ENCODE measurements around the gene EDN2.
A peak's percentile ranks its signal among the peaks of the same experiment; 100 is the strongest.

EDN2 gene

GRCh38 chr1:41497056-41497440 is 12.6 kb upstream of the EDN2 start:
- peak overlapping the region; percentile 93 for H3K27ac ChIP-seq
- ChIA-PET POLR2A (ENCODE audit: low non-redundant PET) (no interaction called here), CTCF (no interaction called here)
- DNase-seq (ENCODE audit: low spot score): no peak
- TF ChIP-seq CTCF (conservative IDR thresholded peaks at IDR 0.05; ENCODE audit: low read depth): no peak

GRCh38 chr1:41496080-41497055 is 11.9 kb upstream of the EDN2 start:
- ChIA-PET POLR2A (ENCODE audit: low non-redundant PET) (no interaction called here), CTCF (interaction anchor here (1.2 kb wide), 1 partner anchor 63 kb away, joined by 3 read pairs; no protein-coding TSS in a partner anchor)
- TF ChIP-seq CTCF (conservative IDR thresholded peaks at IDR 0.05; ENCODE audit: low read depth): no peak
- peak; percentile 75 for DNase-seq (ENCODE audit: low spot score)
- H3K27ac ChIP-seq: peak overlapping the region; percentile 93

- no peak for DNase-seq (ENCODE audit: low spot score)
- H3K27ac ChIP-seq: peak overlapping the region; percentile 93
- no peak for TF ChIP-seq CTCF (conservative IDR thresholded peaks at IDR 0.05; ENCODE audit: low read depth)
- ChIA-PET POLR2A (ENCODE audit: low non-redundant PET) (no interaction called here), CTCF (interaction anchor here (0.6 to 1.2 kb wide), 5 partner anchors 11 to 62 kb away, joined by 3 to 6 read pairs (median 4); partner anchors contain the start of gene EDN2)
Observed at GRCh38 chr1:41495210-41495948, 10.9 kb upstream of the EDN2 start.

- no peak for TF ChIP-seq CTCF (conservative IDR thresholded peaks at IDR 0.05; ENCODE audit: low read depth)
- CTCF ChIA-PET: interaction anchor here (0.7 to 0.9 kb wide), 3 partner anchors 10 to 31 kb away, joined by 3 to 6 read pairs (median 4); partner anchors contain the start of gene EDN2
- peak overlapping the region; percentile 93 for H3K27ac ChIP-seq
- POLR2A ChIA-PET (ENCODE audit: low non-redundant PET): no interaction called here
- no peak for DNase-seq (ENCODE audit: low spot score)
Observed at GRCh38 chr1:41494351-41495209, 10.1 kb upstream of the EDN2 start.

GRCh38 chr1:41493626-41494350 is 9.3 kb upstream of the EDN2 start:
- POLR2A ChIA-PET (ENCODE audit: low non-redundant PET): no interaction called here
- DNase-seq (ENCODE audit: low spot score): no peak
- H3K27ac ChIP-seq: peak overlapping the region; percentile 93
- CTCF ChIA-PET: interaction anchor here (1.2 to 1.7 kb wide), 2 partner anchors 11 to 211 kb away, joined by 4 to 5 read pairs; no protein-coding TSS in a partner anchor
- TF ChIP-seq CTCF (conservative IDR thresholded peaks at IDR 0.05; ENCODE audit: low read depth): no peak
